ENCODE measurements around the gene CEACAM1. TPM values are rescaled to one million over a fixed set of nuclear protein-coding genes. Genes with fewer than 3 reads are reported as not detected.

CEACAM1 gene
- polyA plus RNA-seq, 1 donor from 2014 or later: 0.12 TPM

- H3F3A ChIP-seq (ENCODE audit: insufficient read depth, low read length, poor library complexity, severe bottlenecking): no peaks in the 10 kb centered on the region
- no peak overlapping the region for H3K4me2 ChIP-seq (ENCODE audit: low read length)
- no peaks in the 10 kb centered on the region for H3K9me2 ChIP-seq (ENCODE audit: insufficient read depth, low read length)
- H3K27ac ChIP-seq (ENCODE audit: low read length): no peak overlapping the region
- H4K20me1 ChIP-seq (ENCODE audit: insufficient read depth): no peaks in the 10 kb centered on the region
- H3K9ac ChIP-seq (ENCODE audit: low read length): no peak overlapping the region
- H3K4me3 ChIP-seq (ENCODE audit: low read length): no peak overlapping the region
- H3K9me3 ChIP-seq (ENCODE audit: low read length): no peaks in the 10 kb centered on the region
- H2AFZ ChIP-seq (ENCODE audit: low read depth, low read length): no peak overlapping the region
- H3K79me2 ChIP-seq (replicated peaks; ENCODE audit: insufficient read depth, low read length): no peaks in the 10 kb centered on the region
- TF ChIP-seq POLR2AphosphoS5 (IDR thresholded peaks at IDR 0.05) (no peak), TAF1 (IDR thresholded peaks at IDR 0.05; ENCODE audit: low read depth) (no peak), REST (IDR thresholded peaks at IDR 0.05; ENCODE audit: borderline replicate concordance) (no peak), RAD21 (conservative IDR thresholded peaks at IDR 0.05) (peak; percentile 61), EP300 (conservative IDR thresholded peaks at IDR 0.05; ENCODE audit: poor library complexity, severe bottlenecking) (no peak), CTCF (IDR thresholded peaks at IDR 0.05; ENCODE audit: poor library complexity, severe bottlenecking) (peak; percentile 69), SMC3 (conservative IDR thresholded peaks at IDR 0.05; ENCODE audit: poor library complexity) (peak; percentile 63), MXI1 (conservative IDR thresholded peaks at IDR 0.05; ENCODE audit: poor library complexity, severe bottlenecking) (no peak), EZH2 (IDR thresholded peaks at IDR 0.05; ENCODE audit: borderline replicate concordance, insufficient read depth, low read length, poor library complexity, severe bottlenecking) (no peak)
- H3K36me3 ChIP-seq (ENCODE audit: insufficient read depth, low read length): no peaks in the 10 kb centered on the region
- H3K27me3 ChIP-seq (ENCODE audit: insufficient read depth, low read depth, low read length): no peaks in the 10 kb centered on the region
These were observed 35.3 kb upstream of the CEACAM1 start for GRCh38 chr19:42563352-42564210.

- Histone ChIP-seq H3K79me2 (replicated peaks; ENCODE audit: insufficient read depth, low read length) (no peaks in the 10 kb centered on the region), H4K20me1 (ENCODE audit: insufficient read depth) (no peaks in the 10 kb centered on the region)
These were observed 33.2 kb upstream of the CEACAM1 start for GRCh38 chr19:42561512-42561911.

More at GRCh38 chr19:42561512-42561911, 33.2 kb upstream of the CEACAM1 start:
- Histone ChIP-seq H3K9me2 (ENCODE audit: insufficient read depth, low read length) (no peaks in the 10 kb centered on the region), H3K36me3 (ENCODE audit: insufficient read depth, low read length) (no peaks in the 10 kb centered on the region), H3K4me2 (ENCODE audit: low read length) (no peak overlapping the region), H3K9me3 (ENCODE audit: low read length) (no peaks in the 10 kb centered on the region), H3K4me3 (ENCODE audit: low read length) (no peak overlapping the region), H3F3A (ENCODE audit: insufficient read depth, low read length, poor library complexity, severe bottlenecking) (no peaks in the 10 kb centered on the region), H3K27me3 (ENCODE audit: insufficient read depth, low read depth, low read length) (no peaks in the 10 kb centered on the region), H3K27ac (ENCODE audit: low read length) (no peak overlapping the region), H2AFZ (ENCODE audit: low read depth, low read length) (no peak overlapping the region), H3K9ac (ENCODE audit: low read length) (no peak overlapping the region)
- TF ChIP-seq CTCF (IDR thresholded peaks at IDR 0.05; ENCODE audit: poor library complexity, severe bottlenecking) (no peak), MXI1 (conservative IDR thresholded peaks at IDR 0.05; ENCODE audit: poor library complexity, severe bottlenecking) (no peak), TAF1 (IDR thresholded peaks at IDR 0.05; ENCODE audit: low read depth) (no peak), EP300 (conservative IDR thresholded peaks at IDR 0.05; ENCODE audit: poor library complexity, severe bottlenecking) (no peak), RAD21 (conservative IDR thresholded peaks at IDR 0.05) (no peak), SMC3 (conservative IDR thresholded peaks at IDR 0.05; ENCODE audit: poor library complexity) (no peak), EZH2 (IDR thresholded peaks at IDR 0.05; ENCODE audit: borderline replicate concordance, insufficient read depth, low read length, poor library complexity, severe bottlenecking) (no peak), POLR2AphosphoS5 (IDR thresholded peaks at IDR 0.05) (no peak), REST (IDR thresholded peaks at IDR 0.05; ENCODE audit: borderline replicate concordance) (no peak)
